HepG2 (cell line): ENCODE results near the gene FMNL2. TPM values are rescaled to one million over a fixed set of nuclear protein-coding genes. Genes with fewer than 3 reads are reported as not detected.

Experiments used
- ATAC-seq: fragments of 200-7000 bp; cut with Tn5 transposase; 3 replicates; pipeline ENCODE4 v1.9.1; 2020; ENCODE audit warnings: mild to moderate bottlenecking, moderate library complexity
- BruUV-seq: library from RNA; stranded (reverse); fragments of 400-500 nt; replicated peaks from 2 replicates; lab custom pipeline; 2021; lab: Mats Ljungman, UMichigan
- CTCF ChIA-PET: fragments of 300-600 bp; formaldehyde crosslinking; extraction: SDS; loops from one replicate; lab custom pipeline; 2021; ENCODE audit warnings: low total read pairs, inconsistent platforms, low intra/inter-chr PET ratio; lab: Yijun Ruan, JAX
- POLR2A ChIA-PET: fragments of 350-600 bp; sonication (Branson Sonifier 250); formaldehyde crosslinking; loops from one replicate; lab custom pipeline; 2020; ENCODE audit warnings: antibody characterized with exemption, inconsistent platforms; lab: Yijun Ruan, JAX
- DNase-seq: peaks from one replicate; pipeline ENCODE4 v3.0.0-alpha.2; 2015; ENCODE audit warnings: low spot score
- FAIRE-seq: peaks from 3 replicates; lab custom pipeline; 2011; peaks lifted over from hg19 to GRCh38; lab: Jason Lieb, UNC
- H2AFZ ChIP-seq: one replicate; pipeline ENCODE4 v1.6.1; 2011; ENCODE audit warnings: low read length, inconsistent platforms
- H3K27ac ChIP-seq: fragments of 300-600 bp; 3 replicates; pipeline ENCODE4 v1.8.0; 2011; ENCODE audit warnings: mixed run types, mild to moderate bottlenecking, mixed read lengths, low read length, inconsistent platforms; ENCODE audit not compliant: insufficient read depth; ENCODE audit errors: extremely low read length
- H3K27me3 ChIP-seq, 2 experiments: fragments of 200-600 bp in 1 of 2; 2 replicates in 1 of 2; 3 replicates in 1 of 2; pipeline versions ENCODE4 v1.6.0 to v1.8.0; 2011; ENCODE audit warnings: low read length in 2 of 2, mild to moderate bottlenecking in 2 of 2, moderate library complexity in 2 of 2, inconsistent platforms in 1 of 2; ENCODE audit not compliant: insufficient read depth in 2 of 2, control insufficient read depth in 1 of 2
- H3K36me3 ChIP-seq, 2 experiments: fragments of 200-600 bp in 1 of 2; replicated peaks in 1 of 2; 2 replicates in 1 of 2; 3 replicates in 1 of 2; pipeline versions ENCODE4 v1.5.1 to v1.8.0; 2011; ENCODE audit warnings: low read length in 2 of 2, inconsistent platforms in 1 of 2; ENCODE audit not compliant: insufficient read depth in 2 of 2, control insufficient read depth in 1 of 2
- H3K4me1 ChIP-seq: 2 replicates; pipeline ENCODE4 v1.5.1; 2012; ENCODE audit warnings: low read length, inconsistent platforms; ENCODE audit not compliant: insufficient read depth
- H3K4me2 ChIP-seq: 2 replicates; pipeline ENCODE4 v1.6.0; 2011; ENCODE audit warnings: low read depth, low read length, inconsistent platforms
- H3K4me3 ChIP-seq, 3 experiments: fragments of 200-600 bp in 1 of 3; sonication (generic), shearing (Covaris generic) in 1 of 3; replicated peaks in 1 of 3; 2 replicates each; pipeline ENCODE4 v1.5.1; 2011 to 2016; ENCODE audit warnings: low read length in 3 of 3, inconsistent platforms in 2 of 3, low read depth in 2 of 3, mild to moderate bottlenecking in 2 of 3, control low read depth in 1 of 3, mixed read lengths in 1 of 3; ENCODE audit not compliant: insufficient read depth in 1 of 3
- H3K79me2 ChIP-seq: one replicate; pipeline ENCODE4 v1.6.1; 2011; ENCODE audit warnings: low read length, inconsistent platforms; ENCODE audit not compliant: insufficient read depth
- H3K9ac ChIP-seq: 2 replicates; pipeline ENCODE4 v1.6.0; 2011; ENCODE audit warnings: mild to moderate bottlenecking, low read depth, low read length, inconsistent platforms; ENCODE audit not compliant: insufficient read depth
- H3K9me3 ChIP-seq: 2 replicates; pipeline ENCODE4 v1.5.1; 2012; ENCODE audit warnings: mild to moderate bottlenecking, low read length
- H4K20me1 ChIP-seq: 2 replicates; pipeline ENCODE4 v1.6.0; 2011; ENCODE audit warnings: inconsistent platforms, mild to moderate bottlenecking, low read length, moderate library complexity; ENCODE audit not compliant: insufficient read depth
- FIP1L1 ChIP-seq: fragments of 200-400 bp; formaldehyde crosslinking; IDR thresholded peaks from 2 replicates; pipeline ENCODE4 v1.6.1; 2018; ENCODE audit warnings: low read depth, mild to moderate bottlenecking, low read length, moderate library complexity, borderline replicate concordance; ENCODE audit not compliant: insufficient read depth
- FOXA1 ChIP-seq, 2 experiments: fragments of 450-650 bp in 1 of 2; sonication (generic) in 1 of 2; formaldehyde crosslinking in 1 of 2; IDR thresholded peaks; 2 replicates each; pipeline versions ENCODE4 v1.4.0 to v1.6.1; 2016 to 2020; ENCODE audit warnings: missing genetic modification reagents in 1 of 2
- RAD51 ChIP-seq: fragments of 450-650 bp; IDR thresholded peaks from 2 replicates; pipeline ENCODE4 v1.6.1; 2016; ENCODE audit warnings: borderline replicate concordance
- RBM22 ChIP-seq: fragments of 200-400 bp; formaldehyde crosslinking; optimal IDR thresholded peaks from 2 replicates; pipeline ENCODE3; 2017; ENCODE audit warnings: mild to moderate bottlenecking, low read length, moderate library complexity
- SCMH1 ChIP-seq: sonication (generic); formaldehyde crosslinking; IDR thresholded peaks from 2 replicates; pipeline ENCODE4 v1.9.0; 2021; ENCODE audit warnings: missing genetic modification reagents, mild to moderate bottlenecking, borderline replicate concordance
- ZC3H4 ChIP-seq: sonication (generic); formaldehyde crosslinking; IDR thresholded peaks from 2 replicates; pipeline ENCODE4 v1.4.0; 2020; ENCODE audit warnings: missing genetic modification reagents, borderline replicate concordance
- ZFP36L1 ChIP-seq: sonication (generic); formaldehyde crosslinking; IDR thresholded peaks from 2 replicates; pipeline ENCODE4 v1.8.0; 2022; ENCODE audit warnings: mild to moderate bottlenecking, missing genetic modification reagents, moderate library complexity
- ZFP90 ChIP-seq: sonication (generic); formaldehyde crosslinking; IDR thresholded peaks from 2 replicates; pipeline ENCODE4 v1.8.0; 2022; ENCODE audit warnings: missing genetic modification reagents, mild to moderate bottlenecking, inconsistent platforms, borderline replicate concordance
- ZFX ChIP-seq: sonication (generic); formaldehyde crosslinking; IDR thresholded peaks from 2 replicates; pipeline ENCODE4 v1.4.0; 2020; ENCODE audit warnings: mild to moderate bottlenecking, low read depth, missing genetic modification reagents, moderate library complexity
- ZKSCAN5 ChIP-seq: sonication (generic); formaldehyde crosslinking; IDR thresholded peaks from 2 replicates; pipeline ENCODE4 v1.5.1; 2020; ENCODE audit warnings: mild to moderate bottlenecking, missing genetic modification reagents
- ZKSCAN8 ChIP-seq: IDR thresholded peaks from 2 replicates; pipeline ENCODE4 v1.6.1; 2016; ENCODE audit warnings: borderline replicate concordance, missing genetic modification reagents, missing compliant biosample characterization
- ZNF121 ChIP-seq: sonication (generic); formaldehyde crosslinking; IDR thresholded peaks from 2 replicates; pipeline ENCODE4 v1.5.0; 2020; ENCODE audit warnings: mild to moderate bottlenecking, missing genetic modification reagents
- ZNF550 ChIP-seq: sonication (generic); formaldehyde crosslinking; IDR thresholded peaks from 2 replicates; pipeline ENCODE4 v1.4.0; 2020; ENCODE audit warnings: mild to moderate bottlenecking, missing genetic modification reagents, borderline replicate concordance
- ZNF570 ChIP-seq: sonication (generic); formaldehyde crosslinking; IDR thresholded peaks from 2 replicates; pipeline ENCODE4 v1.4.0; 2020; ENCODE audit warnings: mild to moderate bottlenecking, missing genetic modification reagents, borderline replicate concordance
- ZNF772 ChIP-seq: sonication (generic); formaldehyde crosslinking; IDR thresholded peaks from 2 replicates; pipeline ENCODE4 v1.5.0; 2020; ENCODE audit warnings: mild to moderate bottlenecking, missing genetic modification reagents
- whole genome bisulfite sequencing: methylation state at CpG from one replicate; pipeline ENCODE4 v1.1.6; 2017; ENCODE audit warnings: low lambda C conversion rate; 5-methylcytosine and 5-hydroxymethylcytosine counted together
- in situ Hi-C: cut with HindIII; loops from 2 replicates; pipeline ENCODE4 v1.10.0; 2017; ENCODE audit warnings: low pct_unique_long_range_greater_than_20kb; ENCODE audit not compliant: extremely low pct_ligation_motif_present
- intact Hi-C: fragments of 100-400 bp; cut with micrococcal nuclease; formaldehyde crosslinking; loops from one replicate; pipeline ENCODE4 v1.10.0; 2022; ENCODE audit not compliant: unreplicated experiment
- polyA plus RNA-seq, 8 experiments: library from polyadenylated mRNA; depleted of rRNA in 3 of 8; stranded (reverse) in 7 of 8; unstranded in 1 of 8; fragments of >200 nt; fragmentation: Illumina TruSeq in 4 of 8; extraction: Trizol in 4 of 8; gene quantifications; 2 replicates each; pipeline versions ENCODE4 v1.2.1 to v1.2.3, GENCODE V29; 2011 to 2016; ENCODE audit warnings: low read depth in 4 of 8, missing spikeins in 1 of 8, mixed read lengths in 1 of 8; ENCODE audit not compliant: insufficient read depth in 1 of 8
- total RNA-seq, 5 experiments: library from RNA; depleted of rRNA; stranded (reverse); fragments of >200 nt; fragmentation: Illumina TruSeq; extraction: Trizol; gene quantifications; 2 replicates each; pipeline ENCODE4 v1.2.3, GENCODE V29; 2016; ENCODE audit warnings: low read depth in 1 of 5
- TF ChIP-seq, protein P1 (sequence below): IDR thresholded peaks from 2 replicates; pipeline ENCODE4 v1.4.0; 2020; ENCODE audit warnings: mild to moderate bottlenecking, missing genetic modification reagents
- TF ChIP-seq, protein P2 (sequence below): fragments of 450-650 bp; IDR thresholded peaks from 2 replicates; pipeline ENCODE4 v1.6.1; 2016

Gene FMNL2
- total and polyA plus RNA-seq, 2 of the 13 experiments (the other 11 are each of a cell fraction or from before 2014, with no cell fraction given), result 66.5 to 67.7 TPM

DNA sequence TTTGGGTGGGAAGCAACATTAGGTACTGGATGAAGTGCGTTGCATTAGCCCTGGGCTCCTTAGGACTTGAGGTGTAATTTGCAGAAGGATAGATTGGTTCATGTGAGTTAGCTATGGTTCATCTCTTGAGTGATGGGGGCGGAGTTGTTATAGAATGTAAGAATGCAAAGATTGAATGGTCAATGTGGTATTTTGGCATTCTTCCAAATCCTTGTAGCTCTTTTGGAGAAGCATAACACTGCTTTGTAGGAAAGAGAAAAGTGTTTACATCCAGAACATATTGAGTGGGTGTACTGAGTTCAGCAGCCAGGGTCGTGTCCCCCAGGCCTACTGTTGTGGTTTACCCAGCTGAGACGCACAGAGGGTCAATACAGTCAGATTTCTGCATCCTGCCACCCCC lies 173.5 kb downstream of the FMNL2 start (continued):
- TF ChIP-seq, protein P1, sequence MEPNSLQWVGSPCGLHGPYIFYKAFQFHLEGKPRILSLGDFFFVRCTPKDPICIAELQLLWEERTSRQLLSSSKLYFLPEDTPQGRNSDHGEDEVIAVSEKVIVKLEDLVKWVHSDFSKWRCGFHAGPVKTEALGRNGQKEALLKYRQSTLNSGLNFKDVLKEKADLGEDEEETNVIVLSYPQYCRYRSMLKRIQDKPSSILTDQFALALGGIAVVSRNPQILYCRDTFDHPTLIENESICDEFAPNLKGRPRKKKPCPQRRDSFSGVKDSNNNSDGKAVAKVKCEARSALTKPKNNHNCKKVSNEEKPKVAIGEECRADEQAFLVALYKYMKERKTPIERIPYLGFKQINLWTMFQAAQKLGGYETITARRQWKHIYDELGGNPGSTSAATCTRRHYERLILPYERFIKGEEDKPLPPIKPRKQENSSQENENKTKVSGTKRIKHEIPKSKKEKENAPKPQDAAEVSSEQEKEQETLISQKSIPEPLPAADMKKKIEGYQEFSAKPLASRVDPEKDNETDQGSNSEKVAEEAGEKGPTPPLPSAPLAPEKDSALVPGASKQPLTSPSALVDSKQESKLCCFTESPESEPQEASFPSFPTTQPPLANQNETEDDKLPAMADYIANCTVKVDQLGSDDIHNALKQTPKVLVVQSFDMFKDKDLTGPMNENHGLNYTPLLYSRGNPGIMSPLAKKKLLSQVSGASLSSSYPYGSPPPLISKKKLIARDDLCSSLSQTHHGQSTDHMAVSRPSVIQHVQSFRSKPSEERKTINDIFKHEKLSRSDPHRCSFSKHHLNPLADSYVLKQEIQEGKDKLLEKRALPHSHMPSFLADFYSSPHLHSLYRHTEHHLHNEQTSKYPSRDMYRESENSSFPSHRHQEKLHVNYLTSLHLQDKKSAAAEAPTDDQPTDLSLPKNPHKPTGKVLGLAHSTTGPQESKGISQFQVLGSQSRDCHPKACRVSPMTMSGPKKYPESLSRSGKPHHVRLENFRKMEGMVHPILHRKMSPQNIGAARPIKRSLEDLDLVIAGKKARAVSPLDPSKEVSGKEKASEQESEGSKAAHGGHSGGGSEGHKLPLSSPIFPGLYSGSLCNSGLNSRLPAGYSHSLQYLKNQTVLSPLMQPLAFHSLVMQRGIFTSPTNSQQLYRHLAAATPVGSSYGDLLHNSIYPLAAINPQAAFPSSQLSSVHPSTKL, result peak; percentile 22; the same call in 1 of the 2 replicates
- TF ChIP-seq ZNF570 (CRISPR knock-in tag) (no peak), ZC3H4 (no peak), FOXA1 (IDR thresholded peaks at IDR 0.05) (no peak), FOXA1 (CRISPR knock-in tag; IDR thresholded peaks at IDR 0.05) (0 out of 2 replicates have a peak, but pooled peaks have one; percentile 19), ZNF772 (CRISPR knock-in tag) (no peak)

DNA sequence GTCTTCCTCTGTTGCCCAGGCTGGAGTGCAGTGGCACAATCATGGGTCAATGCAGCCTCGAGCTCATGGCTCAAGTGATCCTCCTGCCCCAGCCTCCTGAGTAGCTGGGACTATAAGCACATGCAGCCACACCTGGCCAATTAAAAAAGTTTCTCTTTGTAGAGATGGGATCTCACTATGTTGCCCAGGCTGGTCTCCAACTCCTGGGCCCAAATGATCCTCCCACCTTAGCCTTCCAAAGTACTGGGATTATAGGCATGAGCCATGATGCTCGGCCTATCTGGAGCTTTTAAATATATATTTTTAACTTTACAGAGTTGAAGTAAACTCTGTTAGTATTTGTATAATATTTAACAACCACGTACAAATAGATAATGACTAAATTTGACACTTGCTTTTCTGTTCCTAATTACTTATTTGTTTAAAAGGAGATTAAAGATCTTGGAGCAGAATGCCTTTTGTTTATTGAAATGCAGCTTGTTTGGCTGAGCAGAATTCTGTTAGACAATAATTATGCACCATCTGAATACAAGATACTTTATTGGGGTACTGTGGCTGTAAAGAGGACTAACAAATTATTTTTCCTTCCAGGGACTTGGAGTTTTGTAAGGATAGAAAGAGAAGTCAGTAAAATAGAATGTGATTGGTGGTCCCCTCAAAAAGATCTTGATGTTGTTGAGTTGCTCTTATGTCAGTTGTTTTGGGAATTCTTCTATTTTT lies 175.0 kb downstream of the FMNL2 start:
- Histone ChIP-seq H3K36me3 (no peaks in the 10 kb centered on the region; a peak in 1 of 5 replicates), H3K27me3 (no peaks in the 10 kb centered on the region), H3K9me3 (no peaks in the 10 kb centered on the region), H3K9ac (no peak overlapping the region), H3K27ac (no peak overlapping the region), H3K4me3 (no peak overlapping the region), H4K20me1 (peaks cover 15% of the 10 kb centered on the region; the same call in 1 of the 2 replicates), H2AFZ (no peak overlapping the region), H3K4me2 (no peak overlapping the region), H3K4me1 (peaks cover 29% of the 10 kb centered on the region), H3K79me2 (peaks cover 93% of the 10 kb centered on the region)
- ChIA-PET CTCF (no interaction called here), POLR2A (interaction anchor here (0.6 kb wide), 1 partner anchor 11 kb away, joined by 3 read pairs; no protein-coding TSS in a partner anchor)
- DNase-seq (no peak), ATAC-seq (no peak), FAIRE-seq (no peak)
- BruUV-seq, result no TSS peak
- intact Hi-C loops (no loop called here), in situ Hi-C loops (no loop called here)
- TF ChIP-seq, protein P2, sequence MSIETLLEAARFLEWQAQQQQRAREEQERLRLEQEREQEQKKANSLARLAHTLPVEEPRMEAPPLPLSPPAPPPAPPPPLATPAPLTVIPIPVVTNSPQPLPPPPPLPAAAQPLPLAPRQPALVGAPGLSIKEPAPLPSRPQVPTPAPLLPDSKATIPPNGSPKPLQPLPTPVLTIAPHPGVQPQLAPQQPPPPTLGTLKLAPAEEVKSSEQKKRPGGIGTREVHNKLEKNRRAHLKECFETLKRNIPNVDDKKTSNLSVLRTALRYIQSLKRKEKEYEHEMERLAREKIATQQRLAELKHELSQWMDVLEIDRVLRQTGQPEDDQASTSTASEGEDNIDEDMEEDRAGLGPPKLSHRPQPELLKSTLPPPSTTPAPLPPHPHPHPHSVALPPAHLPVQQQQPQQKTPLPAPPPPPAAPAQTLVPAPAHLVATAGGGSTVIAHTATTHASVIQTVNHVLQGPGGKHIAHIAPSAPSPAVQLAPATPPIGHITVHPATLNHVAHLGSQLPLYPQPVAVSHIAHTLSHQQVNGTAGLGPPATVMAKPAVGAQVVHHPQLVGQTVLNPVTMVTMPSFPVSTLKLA, result no peak
- no peak for TF ChIP-seq SCMH1 (CRISPR knock-in tag)
- TF ChIP-seq ZFP36L1 (CRISPR knock-in tag), result no peak
- no peak for TF ChIP-seq ZFP90 (CRISPR knock-in tag)
- no peak for TF ChIP-seq ZNF550 (CRISPR knock-in tag)
- no peak for TF ChIP-seq RAD51
- no peak for TF ChIP-seq ZKSCAN5 (CRISPR knock-in tag)
- TF ChIP-seq ZKSCAN8 (CRISPR knock-in tag), result peak; percentile 63; the same call in 1 of the 2 replicates
- TF ChIP-seq ZNF121 (CRISPR knock-in tag), result peak; percentile 85
- no peak for TF ChIP-seq FIP1L1
- TF ChIP-seq ZFX (CRISPR knock-in tag), result no peak
- TF ChIP-seq RBM22, result peak; percentile 24
- 97% methylated on average over 3 of the region's 3 CpGs for WGBS
